Left lung (tissue), 10 donors: ENCODE results near the gene WNT1. TPM values are rescaled to one million over a fixed set of nuclear protein-coding genes. Genes with fewer than 3 reads are reported as not detected.

Source experiments
- ATAC-seq: fragments of 200-7000 bp; cut with Tn5 transposase; one replicate; pipeline ENCODE4 v1.9.1; 2020; ENCODE audit warnings: moderate library complexity
- DNase-seq, 4 donors: peaks; one replicate each; pipeline ENCODE4 v3.0.0-alpha.2; 2013 to 2020
- H3K27ac ChIP-seq, 2 donors: fragments of 200-600 bp; sonication (generic) in 1 of 2; one replicate each; pipeline versions ENCODE4 v1.5.0 to v1.8.0; 2020 to 2021
- H3K27me3 ChIP-seq, 2 donors: fragments of 200-600 bp; sonication (generic) in 1 of 2; one replicate each; pipeline versions ENCODE4 v1.5.0 to v1.8.0; 2020 to 2021
- H3K36me3 ChIP-seq, 2 donors: fragments of 200-600 bp; sonication (generic) in 1 of 2; one replicate each; pipeline versions ENCODE4 v1.5.0 to v1.8.0; 2020 to 2021
- H3K4me1 ChIP-seq, 2 donors: fragments of 200-600 bp; one replicate each; pipeline ENCODE4 v1.8.0; 2021
- H3K4me3 ChIP-seq, 2 donors: fragments of 200-600 bp; sonication (generic) in 1 of 2; one replicate each; pipeline versions ENCODE4 v1.5.0 to v1.8.0; 2020 to 2021; ENCODE audit warnings: mild to moderate bottlenecking in 1 of 2
- H3K9me3 ChIP-seq, 2 donors: fragments of 200-600 bp; sonication (generic) in 1 of 2; one replicate each; pipeline versions ENCODE4 v1.5.0 to v1.8.0; 2020 to 2021
- intact Hi-C, 2 donors: fragments of 100-400 bp; cut with DNase I; formaldehyde crosslinking; loops; one replicate each; pipeline versions ENCODE4 v1.11.2 to v1.14.2; 2022
- polyA plus RNA-seq, 6 donors: library from polyadenylated mRNA; unstranded; fragments of 120-200 nt; gene quantifications; one replicate each; pipeline ENCODE4 v1.2.1, GENCODE V29; 2013; ENCODE audit not compliant: insufficient read length in 6 of 6
- total RNA-seq, 2 donors: library from RNA; stranded (reverse); fragmentation: NEBNext Ultra II Directional; extraction: Animal tissue kit (Norgen Biotek cat#: 25700); gene quantifications; one replicate each; pipeline ENCODE4 v1.2.1, GENCODE V29; 2021
- TF ChIP-seq, protein P1 (sequence below), 2 donors: fragments of 200-600 bp; sonication (generic) in 1 of 2; IDR thresholded peaks; one replicate each; pipeline versions ENCODE4 v1.5.0 to v1.8.0; 2021; ENCODE audit warnings: antibody characterized with exemption in 2 of 2
- donor health status: DM: no; HTN: yes; CAD: no.
- donor health status: DM: no; HTN: no; CAD: no.

Gene WNT1
- total and polyA plus RNA-seq, 8 donors, result not detected

DNA sequence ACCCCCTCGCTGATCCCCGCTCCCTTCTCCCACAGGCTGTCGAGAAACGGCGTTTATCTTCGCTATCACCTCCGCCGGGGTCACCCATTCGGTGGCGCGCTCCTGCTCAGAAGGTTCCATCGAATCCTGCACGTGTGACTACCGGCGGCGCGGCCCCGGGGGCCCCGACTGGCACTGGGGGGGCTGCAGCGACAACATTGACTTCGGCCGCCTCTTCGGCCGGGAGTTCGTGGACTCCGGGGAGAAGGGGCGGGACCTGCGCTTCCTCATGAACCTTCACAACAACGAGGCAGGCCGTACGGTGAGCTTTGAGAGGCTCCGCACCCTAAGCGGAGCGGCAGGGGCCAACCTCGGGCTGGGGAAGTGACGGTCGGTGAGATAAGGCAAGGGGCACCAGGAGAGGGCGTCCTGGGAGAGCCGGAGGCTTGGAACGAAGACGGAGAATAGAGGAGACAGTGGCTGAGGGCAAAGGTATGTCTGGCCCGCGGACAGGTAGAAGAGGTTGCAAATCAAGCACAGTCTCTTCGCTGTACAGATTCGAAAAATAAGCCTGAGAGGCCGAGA is 2.3 kb downstream of the WNT1 start:
- H3K9me3 ChIP-seq, result no peaks in the 10 kb centered on the region
- H3K27ac ChIP-seq, result no peak overlapping the region
- H3K4me3 ChIP-seq, result peak overlapping the region in 1 of 2 donors; percentile 28
- intact Hi-C loops, result no loop called here
- H3K27me3 ChIP-seq, result peaks cover 71 to 98% of the 10 kb centered on the region in 2 donors
- peak; percentile 35 for ATAC-seq
- peaks cover 38 to 43% of the 10 kb centered on the region in 2 donors for H3K4me1 ChIP-seq
- H3K36me3 ChIP-seq, result no peaks in the 10 kb centered on the region
- TF ChIP-seq, protein P1, sequence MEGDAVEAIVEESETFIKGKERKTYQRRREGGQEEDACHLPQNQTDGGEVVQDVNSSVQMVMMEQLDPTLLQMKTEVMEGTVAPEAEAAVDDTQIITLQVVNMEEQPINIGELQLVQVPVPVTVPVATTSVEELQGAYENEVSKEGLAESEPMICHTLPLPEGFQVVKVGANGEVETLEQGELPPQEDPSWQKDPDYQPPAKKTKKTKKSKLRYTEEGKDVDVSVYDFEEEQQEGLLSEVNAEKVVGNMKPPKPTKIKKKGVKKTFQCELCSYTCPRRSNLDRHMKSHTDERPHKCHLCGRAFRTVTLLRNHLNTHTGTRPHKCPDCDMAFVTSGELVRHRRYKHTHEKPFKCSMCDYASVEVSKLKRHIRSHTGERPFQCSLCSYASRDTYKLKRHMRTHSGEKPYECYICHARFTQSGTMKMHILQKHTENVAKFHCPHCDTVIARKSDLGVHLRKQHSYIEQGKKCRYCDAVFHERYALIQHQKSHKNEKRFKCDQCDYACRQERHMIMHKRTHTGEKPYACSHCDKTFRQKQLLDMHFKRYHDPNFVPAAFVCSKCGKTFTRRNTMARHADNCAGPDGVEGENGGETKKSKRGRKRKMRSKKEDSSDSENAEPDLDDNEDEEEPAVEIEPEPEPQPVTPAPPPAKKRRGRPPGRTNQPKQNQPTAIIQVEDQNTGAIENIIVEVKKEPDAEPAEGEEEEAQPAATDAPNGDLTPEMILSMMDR (IDR thresholded peaks at IDR 0.05), result no peak
- peak in 1 of 4 donors; percentile 77 for DNase-seq

DNA sequence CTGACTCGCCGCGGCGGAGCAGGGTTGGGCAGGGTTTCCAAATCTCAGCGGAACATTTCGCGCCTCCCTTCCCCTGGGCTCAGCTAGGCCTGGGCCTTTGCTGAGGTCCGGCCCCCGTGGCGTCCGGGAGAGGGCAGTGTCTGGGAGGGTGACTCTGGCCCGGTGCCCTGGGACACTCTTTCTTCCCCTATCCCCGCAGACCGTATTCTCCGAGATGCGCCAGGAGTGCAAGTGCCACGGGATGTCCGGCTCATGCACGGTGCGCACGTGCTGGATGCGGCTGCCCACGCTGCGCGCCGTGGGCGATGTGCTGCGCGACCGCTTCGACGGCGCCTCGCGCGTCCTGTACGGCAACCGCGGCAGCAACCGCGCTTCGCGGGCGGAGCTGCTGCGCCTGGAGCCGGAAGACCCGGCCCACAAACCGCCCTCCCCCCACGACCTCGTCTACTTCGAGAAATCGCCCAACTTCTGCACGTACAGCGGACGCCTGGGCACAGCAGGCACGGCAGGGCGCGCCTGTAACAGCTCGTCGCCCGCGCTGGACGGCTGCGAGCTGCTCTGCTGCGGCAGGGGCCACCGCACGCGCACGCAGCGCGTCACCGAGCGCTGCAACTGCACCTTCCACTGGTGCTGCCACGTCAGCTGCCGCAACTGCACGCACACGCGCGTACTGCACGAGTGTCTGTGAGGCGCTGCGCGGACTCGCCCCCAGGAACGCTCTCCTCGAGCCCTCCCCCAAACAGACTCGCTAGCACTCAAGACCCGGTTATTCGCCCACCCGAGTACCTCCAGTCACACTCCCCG is 3.0 kb downstream of the WNT1 start:
- peaks cover 68 to 98% of the 10 kb centered on the region in 2 donors for H3K27me3 ChIP-seq
- intact Hi-C loops, result no loop called here
- peaks cover 38 to 43% of the 10 kb centered on the region in 2 donors for H3K4me1 ChIP-seq
- no peaks in the 10 kb centered on the region for H3K9me3 ChIP-seq
- DNase-seq, result peak in 1 of 4 donors; percentile 75
- H3K4me3 ChIP-seq, result peak overlapping the region in 1 of 2 donors; percentile 28
- no peak overlapping the region for H3K27ac ChIP-seq
- ATAC-seq, result peak; percentile 43
- TF ChIP-seq, protein P1 (IDR thresholded peaks at IDR 0.05), result peak in 1 of 2 donors; percentile 14
- no peaks in the 10 kb centered on the region for H3K36me3 ChIP-seq

DNA sequence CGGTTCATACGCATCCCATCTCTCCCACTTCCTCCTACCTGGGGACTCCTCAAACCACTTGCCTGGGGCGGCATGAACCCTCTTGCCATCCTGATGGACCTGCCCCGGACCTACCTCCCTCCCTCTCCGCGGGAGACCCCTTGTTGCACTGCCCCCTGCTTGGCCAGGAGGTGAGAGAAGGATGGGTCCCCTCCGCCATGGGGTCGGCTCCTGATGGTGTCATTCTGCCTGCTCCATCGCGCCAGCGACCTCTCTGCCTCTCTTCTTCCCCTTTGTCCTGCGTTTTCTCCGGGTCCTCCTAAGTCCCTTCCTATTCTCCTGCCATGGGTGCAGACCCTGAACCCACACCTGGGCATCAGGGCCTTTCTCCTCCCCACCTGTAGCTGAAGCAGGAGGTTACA is 3.6 kb downstream of the WNT1 start:
- Histone ChIP-seq H3K4me3 (no peak overlapping the region), H3K4me1 (peaks cover 38 to 43% of the 10 kb centered on the region in 2 donors), H3K36me3 (no peaks in the 10 kb centered on the region), H3K27me3 (peaks cover 62 to 98% of the 10 kb centered on the region in 2 donors), H3K27ac (no peak overlapping the region), H3K9me3 (no peaks in the 10 kb centered on the region)
- intact Hi-C loops, result no loop called here
- no peak for DNase-seq
- ATAC-seq, result no peak
- TF ChIP-seq, protein P1 (IDR thresholded peaks at IDR 0.05), result no peak

DNA sequence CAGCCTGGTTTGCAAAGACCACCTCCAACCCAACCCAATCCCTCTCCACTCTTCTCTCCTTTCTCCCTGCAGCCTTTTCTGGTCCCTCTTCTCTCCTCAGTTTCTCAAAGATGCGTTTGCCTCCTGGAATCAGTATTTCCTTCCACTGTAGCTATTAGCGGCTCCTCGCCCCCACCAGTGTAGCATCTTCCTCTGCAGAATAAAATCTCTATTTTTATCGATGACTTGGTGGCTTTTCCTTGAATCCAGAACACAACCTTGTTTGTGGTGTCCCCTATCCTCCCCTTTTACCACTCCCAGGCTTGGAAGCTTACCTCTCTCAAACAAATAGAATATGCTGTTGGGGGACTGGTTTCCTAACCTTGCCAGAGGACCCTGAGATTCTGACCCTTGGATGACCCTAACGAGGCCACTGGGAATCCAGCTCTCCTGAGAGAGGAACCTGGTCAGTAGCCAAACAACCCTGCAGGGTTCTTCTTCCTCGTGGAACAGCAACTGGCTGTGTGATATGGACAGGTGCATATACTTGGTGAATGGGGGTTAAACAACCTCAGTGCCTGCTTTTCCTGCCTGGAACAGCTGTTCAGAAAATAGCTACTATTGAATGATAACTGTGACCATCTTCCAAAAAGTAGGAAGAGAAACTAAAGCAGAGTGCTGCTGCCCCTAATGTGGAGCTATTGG is 4.4 kb downstream of the WNT1 start:
- no peak for DNase-seq
- intact Hi-C loops, result no loop called here
- ATAC-seq, result no peak
- no peak overlapping the region for H3K27ac ChIP-seq
- peaks cover 54 to 98% of the 10 kb centered on the region in 2 donors for H3K27me3 ChIP-seq
- no peak overlapping the region for H3K4me3 ChIP-seq
- no peaks in the 10 kb centered on the region for H3K36me3 ChIP-seq
- H3K9me3 ChIP-seq, result no peaks in the 10 kb centered on the region
- H3K4me1 ChIP-seq, result peaks cover 38 to 43% of the 10 kb centered on the region in 2 donors
- TF ChIP-seq, protein P1 (IDR thresholded peaks at IDR 0.05), result no peak

DNA sequence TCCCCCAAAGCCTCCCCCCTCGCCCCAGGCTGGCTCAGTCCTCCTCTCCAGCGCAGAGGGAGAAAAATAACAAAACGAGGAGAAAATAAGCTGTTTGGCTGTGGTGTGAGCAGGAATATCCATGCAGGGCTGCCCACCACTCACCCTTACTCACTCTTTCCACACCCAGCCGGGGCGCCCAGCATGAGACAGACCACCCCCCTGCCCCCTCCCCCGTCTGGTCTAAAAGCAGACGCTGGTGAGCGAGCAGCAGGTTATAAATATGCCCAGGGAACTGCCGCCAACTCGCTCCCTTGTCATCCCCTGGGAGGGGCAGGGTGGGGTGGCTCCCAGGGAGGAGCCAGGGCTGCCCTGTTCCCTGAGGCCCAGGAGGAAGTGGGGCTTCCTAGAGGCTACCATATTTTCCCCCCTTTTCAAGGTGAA is 7.4 kb downstream of the WNT1 start:
- Histone ChIP-seq H3K9me3 (no peaks in the 10 kb centered on the region), H3K4me1 (peaks cover 10 to 19% of the 10 kb centered on the region in 2 donors), H3K27ac (no peak overlapping the region), H3K27me3 (peaks cover 36 to 98% of the 10 kb centered on the region in 2 donors), H3K4me3 (no peak overlapping the region), H3K36me3 (no peaks in the 10 kb centered on the region)
- ATAC-seq (no peak), DNase-seq (peak in 1 of 4 donors; percentile 61)
- intact Hi-C loops, result no loop called here
- TF ChIP-seq, protein P1 (IDR thresholded peaks at IDR 0.05), result no peak
